ENCODE results near the gene AKAP13. TPM values are rescaled to one million over a fixed set of nuclear protein-coding genes. Genes with fewer than 3 reads are reported as not detected.

The AKAP13 gene
- polyA plus RNA-seq, 1 of the 3 experiments (the other 2 are of a cell fraction) = 8.4 TPM

DNA sequence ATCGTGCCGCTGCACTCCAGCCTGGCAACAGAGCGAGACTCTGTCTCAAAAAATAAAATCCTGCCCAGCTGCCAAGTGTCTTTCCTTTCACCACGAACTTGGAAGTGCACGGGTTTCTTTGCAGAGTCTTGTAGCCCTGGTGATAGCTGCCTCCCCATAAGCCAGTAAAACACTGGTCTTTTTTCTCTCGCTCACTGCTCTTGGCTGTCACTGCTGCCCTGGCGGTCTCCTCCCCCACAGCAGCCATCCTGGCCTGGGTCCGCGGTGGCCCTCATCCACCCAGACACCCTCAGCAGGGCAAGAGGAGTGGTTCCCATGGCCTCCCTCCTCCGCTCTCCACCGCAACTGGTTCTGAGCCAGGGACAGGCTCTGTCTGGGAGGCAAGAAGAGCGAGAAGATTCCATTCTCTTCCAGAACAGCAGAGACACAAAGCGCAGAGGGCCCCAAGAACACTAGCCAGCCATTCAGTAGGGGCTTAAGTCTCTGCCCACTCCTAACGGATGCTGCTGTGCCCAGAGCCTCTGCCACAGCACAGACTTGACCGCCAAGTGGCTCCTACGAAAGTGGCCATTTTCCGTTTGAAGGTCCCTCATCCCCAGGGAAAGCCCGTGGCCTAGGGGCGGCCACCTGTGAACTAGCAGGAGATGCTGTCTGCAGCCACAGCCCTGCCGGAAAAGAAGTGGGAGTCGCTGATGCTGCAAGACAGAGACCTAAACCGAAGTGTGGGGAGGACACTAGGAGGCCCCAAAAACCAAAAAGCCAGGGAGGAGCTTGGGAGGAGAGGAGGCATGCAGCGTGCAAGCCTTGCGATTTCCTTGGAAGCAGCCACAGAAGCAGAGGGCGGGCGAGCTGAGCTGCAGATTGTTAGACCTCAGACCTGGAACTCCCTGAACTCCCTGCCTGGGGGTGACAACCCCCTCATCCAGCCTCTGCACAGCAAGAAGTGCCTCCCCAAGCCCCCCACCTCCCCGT is 370.2 kb downstream of the AKAP13 start:
- 91% methylated on average over 26 of the region's 27 CpGs for WGBS (ENCODE audit: low lambda C conversion rate)
- TF ChIP-seq POLR2AphosphoS5 (IDR thresholded peaks at IDR 0.05; ENCODE audit: low read depth, low read length) = no peak
- TF ChIP-seq, protein P1, sequence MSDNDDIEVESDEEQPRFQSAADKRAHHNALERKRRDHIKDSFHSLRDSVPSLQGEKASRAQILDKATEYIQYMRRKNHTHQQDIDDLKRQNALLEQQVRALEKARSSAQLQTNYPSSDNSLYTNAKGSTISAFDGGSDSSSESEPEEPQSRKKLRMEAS (IDR thresholded peaks at IDR 0.05; ENCODE audit: low read depth) = no peak
- TF ChIP-seq NRF1 (IDR thresholded peaks at IDR 0.05; ENCODE audit: low read depth, low read length) = no peak
- TF ChIP-seq TAF1 (IDR thresholded peaks at IDR 0.05; ENCODE audit: borderline replicate concordance, low read depth, low read length) = no peak
- no peak for TF ChIP-seq FOXM1 (IDR thresholded peaks at IDR 0.05; ENCODE audit: low read depth)
- TF ChIP-seq MEF2A (IDR thresholded peaks at IDR 0.05; ENCODE audit: borderline replicate concordance, low read depth) = no peak
- no peak for TF ChIP-seq CHD2 (IDR thresholded peaks at IDR 0.05; ENCODE audit: low read length, partially characterized antibody)
- no peak overlapping the region for H3K4me2 ChIP-seq

DNA sequence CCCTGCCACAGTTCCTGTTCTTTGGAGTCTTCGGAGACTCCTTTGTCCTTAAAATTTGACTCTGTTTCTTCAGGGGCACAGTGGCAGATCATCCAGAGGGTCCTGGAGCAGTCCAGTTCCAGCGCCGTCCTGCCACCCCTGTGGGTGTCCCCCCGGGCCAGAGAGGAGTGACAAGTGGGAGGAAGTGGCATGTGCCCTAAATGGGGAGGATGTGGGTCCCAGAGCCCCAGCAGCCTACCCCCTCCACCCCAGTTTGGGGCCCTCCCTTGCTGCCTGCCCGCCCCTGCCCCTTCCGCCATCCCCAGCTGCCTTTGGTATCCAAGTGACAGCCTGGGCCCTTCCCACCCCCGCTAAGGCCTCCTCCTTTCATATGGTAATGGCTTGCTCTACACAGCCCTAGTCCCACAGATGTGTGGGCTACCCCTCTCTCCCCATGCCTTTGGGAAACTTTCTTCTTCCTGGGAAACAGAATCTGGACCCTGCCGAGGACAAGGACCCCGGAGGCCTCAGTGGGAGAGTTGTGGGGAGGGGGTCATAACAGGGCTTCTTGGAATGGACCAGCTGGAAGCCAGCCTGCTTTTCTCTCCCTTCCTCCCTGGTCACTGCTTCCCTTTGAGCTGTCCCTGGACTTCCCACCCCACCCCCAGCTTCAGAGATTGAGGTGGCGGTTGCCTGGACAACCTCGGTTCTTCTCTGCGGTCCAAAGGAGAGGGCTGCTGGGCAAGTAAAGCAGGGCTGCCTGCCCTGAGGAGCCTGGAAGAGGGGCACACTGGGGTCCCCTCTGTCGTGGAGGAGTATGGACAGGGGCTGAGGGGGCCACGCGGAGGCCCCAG is 371.1 kb downstream of the AKAP13 start:
- H3K4me1 ChIP-seq (ENCODE audit: control insufficient read depth in 1 of 2, insufficient read depth in 2 of 2, low read depth in 1 of 2, low read length in 1 of 2) = peaks cover 0 to 28% of the 10 kb centered on the region in 2 experiments; a peak in 1 of 4 replicates
- DNase-seq = no peak
- H3F3A ChIP-seq (replicated peaks; ENCODE audit: insufficient read depth) = no peaks in the 10 kb centered on the region
- no peak overlapping the region; a peak in 1 of 4 replicates for H3K27ac ChIP-seq (ENCODE audit: low read depth in 2 of 2, low read length in 1 of 2)
- WGBS (ENCODE audit: low lambda C conversion rate) = 85% methylated on average over 14 of the region's 15 CpGs
- H3K4me3 ChIP-seq (ENCODE audit: low read depth in 2 of 2, low read length in 1 of 2) = no peak overlapping the region
- no peaks in the 10 kb centered on the region for H3K27me3 ChIP-seq (ENCODE audit: insufficient read depth)
- peaks cover 0 to 21% of the 10 kb centered on the region in 2 experiments for H3K36me3 ChIP-seq (replicated peaks in 1 of 2; ENCODE audit: control insufficient read depth in 1 of 2, insufficient read depth in 2 of 2, low read length in 1 of 2)
- H3K4me2 ChIP-seq = no peak overlapping the region
- CTCF ChIA-PET = interaction anchor here (1.5 kb wide), 1 partner anchor 12 kb away, joined by 4 read pairs; no protein-coding TSS in a partner anchor
- H3K9me3 ChIP-seq = no peaks in the 10 kb centered on the region
- POLR2A ChIA-PET = interaction anchor here (1.3 kb wide), 1 partner anchor 13 kb away, joined by 3 read pairs; no protein-coding TSS in a partner anchor
- H2AFZ ChIP-seq (ENCODE audit: low read depth) = no peak overlapping the region
- no peaks in the 10 kb centered on the region for H3K9me2 ChIP-seq
- H4K20me1 ChIP-seq (ENCODE audit: insufficient read depth) = no peaks in the 10 kb centered on the region
- H3K79me2 ChIP-seq (ENCODE audit: insufficient read depth) = no peaks in the 10 kb centered on the region
- H3K9ac ChIP-seq = no peak overlapping the region
- TF ChIP-seq RCOR1 (IDR thresholded peaks at IDR 0.05; ENCODE audit: low read length) (no peak), FOXM1 (IDR thresholded peaks at IDR 0.05; ENCODE audit: low read depth) (no peak), SIN3A (IDR thresholded peaks at IDR 0.05; ENCODE audit: borderline replicate concordance, low read depth, low read length) (no peak), GABPA (IDR thresholded peaks at IDR 0.05; ENCODE audit: low read depth) (no peak), MEF2A (IDR thresholded peaks at IDR 0.05; ENCODE audit: borderline replicate concordance, low read depth) (no peak), RXRA (IDR thresholded peaks at IDR 0.05; ENCODE audit: borderline replicate concordance, low read depth) (no peak), RAD21 (IDR thresholded peaks at IDR 0.05; ENCODE audit: low read length) (no peak), SMC3 (IDR thresholded peaks at IDR 0.05; ENCODE audit: low read depth, low read length) (no peak)
- TF ChIP-seq, protein P2, sequence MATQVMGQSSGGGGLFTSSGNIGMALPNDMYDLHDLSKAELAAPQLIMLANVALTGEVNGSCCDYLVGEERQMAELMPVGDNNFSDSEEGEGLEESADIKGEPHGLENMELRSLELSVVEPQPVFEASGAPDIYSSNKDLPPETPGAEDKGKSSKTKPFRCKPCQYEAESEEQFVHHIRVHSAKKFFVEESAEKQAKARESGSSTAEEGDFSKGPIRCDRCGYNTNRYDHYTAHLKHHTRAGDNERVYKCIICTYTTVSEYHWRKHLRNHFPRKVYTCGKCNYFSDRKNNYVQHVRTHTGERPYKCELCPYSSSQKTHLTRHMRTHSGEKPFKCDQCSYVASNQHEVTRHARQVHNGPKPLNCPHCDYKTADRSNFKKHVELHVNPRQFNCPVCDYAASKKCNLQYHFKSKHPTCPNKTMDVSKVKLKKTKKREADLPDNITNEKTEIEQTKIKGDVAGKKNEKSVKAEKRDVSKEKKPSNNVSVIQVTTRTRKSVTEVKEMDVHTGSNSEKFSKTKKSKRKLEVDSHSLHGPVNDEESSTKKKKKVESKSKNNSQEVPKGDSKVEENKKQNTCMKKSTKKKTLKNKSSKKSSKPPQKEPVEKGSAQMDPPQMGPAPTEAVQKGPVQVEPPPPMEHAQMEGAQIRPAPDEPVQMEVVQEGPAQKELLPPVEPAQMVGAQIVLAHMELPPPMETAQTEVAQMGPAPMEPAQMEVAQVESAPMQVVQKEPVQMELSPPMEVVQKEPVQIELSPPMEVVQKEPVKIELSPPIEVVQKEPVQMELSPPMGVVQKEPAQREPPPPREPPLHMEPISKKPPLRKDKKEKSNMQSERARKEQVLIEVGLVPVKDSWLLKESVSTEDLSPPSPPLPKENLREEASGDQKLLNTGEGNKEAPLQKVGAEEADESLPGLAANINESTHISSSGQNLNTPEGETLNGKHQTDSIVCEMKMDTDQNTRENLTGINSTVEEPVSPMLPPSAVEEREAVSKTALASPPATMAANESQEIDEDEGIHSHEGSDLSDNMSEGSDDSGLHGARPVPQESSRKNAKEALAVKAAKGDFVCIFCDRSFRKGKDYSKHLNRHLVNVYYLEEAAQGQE (IDR thresholded peaks at IDR 0.05; ENCODE audit: low read depth, low read length) = no peak
- TF ChIP-seq, protein P3, sequence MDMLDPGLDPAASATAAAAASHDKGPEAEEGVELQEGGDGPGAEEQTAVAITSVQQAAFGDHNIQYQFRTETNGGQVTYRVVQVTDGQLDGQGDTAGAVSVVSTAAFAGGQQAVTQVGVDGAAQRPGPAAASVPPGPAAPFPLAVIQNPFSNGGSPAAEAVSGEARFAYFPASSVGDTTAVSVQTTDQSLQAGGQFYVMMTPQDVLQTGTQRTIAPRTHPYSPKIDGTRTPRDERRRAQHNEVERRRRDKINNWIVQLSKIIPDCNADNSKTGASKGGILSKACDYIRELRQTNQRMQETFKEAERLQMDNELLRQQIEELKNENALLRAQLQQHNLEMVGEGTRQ (IDR thresholded peaks at IDR 0.05; ENCODE audit: borderline replicate concordance, low read depth, low read length) = no peak
- TF ChIP-seq, protein P4, sequence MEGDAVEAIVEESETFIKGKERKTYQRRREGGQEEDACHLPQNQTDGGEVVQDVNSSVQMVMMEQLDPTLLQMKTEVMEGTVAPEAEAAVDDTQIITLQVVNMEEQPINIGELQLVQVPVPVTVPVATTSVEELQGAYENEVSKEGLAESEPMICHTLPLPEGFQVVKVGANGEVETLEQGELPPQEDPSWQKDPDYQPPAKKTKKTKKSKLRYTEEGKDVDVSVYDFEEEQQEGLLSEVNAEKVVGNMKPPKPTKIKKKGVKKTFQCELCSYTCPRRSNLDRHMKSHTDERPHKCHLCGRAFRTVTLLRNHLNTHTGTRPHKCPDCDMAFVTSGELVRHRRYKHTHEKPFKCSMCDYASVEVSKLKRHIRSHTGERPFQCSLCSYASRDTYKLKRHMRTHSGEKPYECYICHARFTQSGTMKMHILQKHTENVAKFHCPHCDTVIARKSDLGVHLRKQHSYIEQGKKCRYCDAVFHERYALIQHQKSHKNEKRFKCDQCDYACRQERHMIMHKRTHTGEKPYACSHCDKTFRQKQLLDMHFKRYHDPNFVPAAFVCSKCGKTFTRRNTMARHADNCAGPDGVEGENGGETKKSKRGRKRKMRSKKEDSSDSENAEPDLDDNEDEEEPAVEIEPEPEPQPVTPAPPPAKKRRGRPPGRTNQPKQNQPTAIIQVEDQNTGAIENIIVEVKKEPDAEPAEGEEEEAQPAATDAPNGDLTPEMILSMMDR (IDR thresholded peaks at IDR 0.05) = no peak

More for the DNA sequence above, 370.2 kb downstream of the AKAP13 start:
- no peaks in the 10 kb centered on the region for H3K9me3 ChIP-seq
- H2AFZ ChIP-seq (ENCODE audit: low read depth) = no peak overlapping the region
- ChIA-PET POLR2A (interaction anchor here (0.6 to 1.3 kb wide), 2 partner anchors 9 to 13 kb away, joined by 3 to 4 read pairs; no protein-coding TSS in a partner anchor), CTCF (interaction anchor here (1.6 kb wide), 1 partner anchor 81 kb away, joined by 7 read pairs; no protein-coding TSS in a partner anchor)
- H3K9ac ChIP-seq = no peak overlapping the region
- no peaks in the 10 kb centered on the region for H3K9me2 ChIP-seq
- H3K4me3 ChIP-seq (ENCODE audit: low read depth in 2 of 2, low read length in 1 of 2) = no peak overlapping the region
- DNase-seq = no peak
- H3K4me1 ChIP-seq (ENCODE audit: control insufficient read depth in 1 of 2, insufficient read depth in 2 of 2, low read depth in 1 of 2, low read length in 1 of 2) = peaks cover 0 to 26% of the 10 kb centered on the region in 2 experiments; a peak in 1 of 4 replicates
- no peaks in the 10 kb centered on the region for H3F3A ChIP-seq (replicated peaks; ENCODE audit: insufficient read depth)
- H4K20me1 ChIP-seq (ENCODE audit: insufficient read depth) = no peaks in the 10 kb centered on the region
- H3K36me3 ChIP-seq (replicated peaks in 1 of 2; ENCODE audit: control insufficient read depth in 1 of 2, insufficient read depth in 2 of 2, low read length in 1 of 2) = peaks cover 4 to 29% of the 10 kb centered on the region in 2 experiments
- no peaks in the 10 kb centered on the region for H3K79me2 ChIP-seq (ENCODE audit: insufficient read depth)
- no peaks in the 10 kb centered on the region for H3K27me3 ChIP-seq (ENCODE audit: insufficient read depth)
- no peak overlapping the region for H3K27ac ChIP-seq (ENCODE audit: low read depth in 2 of 2, low read length in 1 of 2)

All from SK-N-SH (cell line).